C4-2B (cell line): ENCODE measurements around the gene AHNAK.

Experiments used
- CTCF ChIP-seq: fragments of 450-650 bp; conservative IDR thresholded peaks from 2 replicates; pipeline ENCODE4 v1.5.1; 2017; ENCODE audit warnings: mild to moderate bottlenecking
- ZFX ChIP-seq: fragments of 450-650 bp; IDR thresholded peaks from 2 replicates; pipeline ENCODE4 v1.6.1; 2017

GRCh38 chr11:62437616-62438015, 109.0 kb downstream of the AHNAK start:
- no peak for TF ChIP-seq CTCF
- TF ChIP-seq ZFX = no peak
